ENCODE data around the gene DYNC1I1.

Gene DYNC1I1

GRCh38 chr7:96061844-96062243 lies 289.5 kb downstream of the DYNC1I1 start:
- TF ChIP-seq, protein P1, sequence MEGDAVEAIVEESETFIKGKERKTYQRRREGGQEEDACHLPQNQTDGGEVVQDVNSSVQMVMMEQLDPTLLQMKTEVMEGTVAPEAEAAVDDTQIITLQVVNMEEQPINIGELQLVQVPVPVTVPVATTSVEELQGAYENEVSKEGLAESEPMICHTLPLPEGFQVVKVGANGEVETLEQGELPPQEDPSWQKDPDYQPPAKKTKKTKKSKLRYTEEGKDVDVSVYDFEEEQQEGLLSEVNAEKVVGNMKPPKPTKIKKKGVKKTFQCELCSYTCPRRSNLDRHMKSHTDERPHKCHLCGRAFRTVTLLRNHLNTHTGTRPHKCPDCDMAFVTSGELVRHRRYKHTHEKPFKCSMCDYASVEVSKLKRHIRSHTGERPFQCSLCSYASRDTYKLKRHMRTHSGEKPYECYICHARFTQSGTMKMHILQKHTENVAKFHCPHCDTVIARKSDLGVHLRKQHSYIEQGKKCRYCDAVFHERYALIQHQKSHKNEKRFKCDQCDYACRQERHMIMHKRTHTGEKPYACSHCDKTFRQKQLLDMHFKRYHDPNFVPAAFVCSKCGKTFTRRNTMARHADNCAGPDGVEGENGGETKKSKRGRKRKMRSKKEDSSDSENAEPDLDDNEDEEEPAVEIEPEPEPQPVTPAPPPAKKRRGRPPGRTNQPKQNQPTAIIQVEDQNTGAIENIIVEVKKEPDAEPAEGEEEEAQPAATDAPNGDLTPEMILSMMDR (IDR thresholded peaks at IDR 0.05; ENCODE audit: extremely low read depth, missing control alignments) = no peak
- no peak for DNase-seq (ENCODE audit: low spot score)

- no peak for DNase-seq (ENCODE audit: low spot score)
- TF ChIP-seq, protein P1 (IDR thresholded peaks at IDR 0.05; ENCODE audit: extremely low read depth, missing control alignments) = no peak
These were observed 295.0 kb downstream of the DYNC1I1 start for GRCh38 chr7:96067321-96067720.

GRCh38 chr7:96069401-96069800 lies 297.0 kb downstream of the DYNC1I1 start:
- TF ChIP-seq, protein P1 (IDR thresholded peaks at IDR 0.05; ENCODE audit: extremely low read depth, missing control alignments) = no peak
- DNase-seq (ENCODE audit: low spot score) = no peak

- TF ChIP-seq, protein P1 (IDR thresholded peaks at IDR 0.05; ENCODE audit: extremely low read depth, missing control alignments) = no peak
- no peak for DNase-seq (ENCODE audit: low spot score)
These were observed 302.5 kb downstream of the DYNC1I1 start for GRCh38 chr7:96074871-96075270.

DNA sequence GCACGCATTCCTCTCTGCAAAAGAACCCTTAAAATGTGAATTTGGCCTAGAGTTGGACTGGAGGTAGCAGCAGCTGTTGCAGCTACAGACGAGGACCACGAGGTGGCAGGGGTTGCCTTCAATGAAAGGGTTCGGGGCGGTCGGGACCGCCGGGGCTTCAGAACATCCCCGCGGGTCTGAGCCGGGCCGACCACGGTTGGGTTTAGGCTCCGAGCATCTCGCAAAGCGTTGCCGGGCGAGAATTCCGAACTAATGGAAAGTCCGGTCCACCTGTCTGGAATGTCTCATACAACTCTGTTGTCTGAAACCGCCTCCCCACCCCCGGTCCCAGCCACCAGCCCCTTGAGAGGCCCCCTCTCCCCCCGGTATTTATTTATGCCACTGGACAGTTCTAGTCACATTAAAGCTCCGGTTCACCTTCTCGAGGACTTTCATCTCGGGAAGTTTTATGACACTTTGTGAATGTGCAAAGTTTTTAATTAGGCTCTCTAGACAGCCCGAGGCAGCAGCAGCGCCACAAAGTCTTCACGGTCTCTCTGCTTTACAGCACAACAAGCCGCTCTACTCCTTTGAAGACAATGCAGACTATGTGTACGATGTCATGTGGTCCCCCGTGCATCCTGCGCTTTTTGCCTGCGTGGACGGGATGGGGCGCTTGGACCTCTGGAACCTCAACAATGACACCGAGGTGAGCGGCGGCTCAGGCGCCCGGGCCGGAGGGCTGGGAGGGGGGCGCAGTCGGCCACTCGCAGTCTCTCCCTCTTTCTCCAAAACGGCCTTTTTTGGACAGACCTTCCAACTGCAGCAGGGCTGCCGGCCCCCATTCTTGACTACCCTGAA lies 303.4 kb downstream of the DYNC1I1 start:
- DNase-seq (ENCODE audit: low spot score) = peak; percentile 67
- TF ChIP-seq, protein P1 (IDR thresholded peaks at IDR 0.05; ENCODE audit: extremely low read depth, missing control alignments) = peak; percentile 93

GRCh38 chr7:96076350-96076707 lies 304.0 kb downstream of the DYNC1I1 start:
- TF ChIP-seq, protein P1 (IDR thresholded peaks at IDR 0.05; ENCODE audit: extremely low read depth, missing control alignments) = no peak
- DNase-seq (ENCODE audit: low spot score) = no peak

GRCh38 chr7:96080027-96080426 lies 307.7 kb downstream of the DYNC1I1 start:
- TF ChIP-seq, protein P1 (IDR thresholded peaks at IDR 0.05; ENCODE audit: extremely low read depth, missing control alignments) = no peak
- DNase-seq (ENCODE audit: low spot score) = no peak
